ENCODE measurements around the gene SEMA4C.
A peak's percentile ranks its signal among the peaks of the same experiment; 100 is the strongest.

Gene SEMA4C

DNA sequence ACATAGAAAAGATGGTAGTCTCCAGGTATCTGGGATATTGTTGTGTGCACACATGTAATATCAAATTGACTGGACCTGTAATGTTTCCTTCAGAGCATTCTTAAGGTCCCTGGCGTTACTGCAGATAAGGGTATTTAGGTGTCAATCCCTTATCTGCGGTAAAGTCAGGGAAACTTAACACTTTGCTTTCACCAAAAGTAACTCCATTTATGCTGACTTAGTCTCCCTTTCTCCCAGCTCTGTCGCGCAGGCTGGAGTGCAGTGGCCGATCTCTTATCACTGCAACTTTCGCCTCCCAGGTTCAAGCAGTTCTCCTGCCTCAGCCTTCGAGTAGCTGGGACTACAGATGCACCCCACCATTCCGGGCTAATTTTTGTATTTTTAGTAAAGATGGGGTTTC lies 52.0 kb downstream of the SEMA4C start:
- DNase-seq = no peak

DNA sequence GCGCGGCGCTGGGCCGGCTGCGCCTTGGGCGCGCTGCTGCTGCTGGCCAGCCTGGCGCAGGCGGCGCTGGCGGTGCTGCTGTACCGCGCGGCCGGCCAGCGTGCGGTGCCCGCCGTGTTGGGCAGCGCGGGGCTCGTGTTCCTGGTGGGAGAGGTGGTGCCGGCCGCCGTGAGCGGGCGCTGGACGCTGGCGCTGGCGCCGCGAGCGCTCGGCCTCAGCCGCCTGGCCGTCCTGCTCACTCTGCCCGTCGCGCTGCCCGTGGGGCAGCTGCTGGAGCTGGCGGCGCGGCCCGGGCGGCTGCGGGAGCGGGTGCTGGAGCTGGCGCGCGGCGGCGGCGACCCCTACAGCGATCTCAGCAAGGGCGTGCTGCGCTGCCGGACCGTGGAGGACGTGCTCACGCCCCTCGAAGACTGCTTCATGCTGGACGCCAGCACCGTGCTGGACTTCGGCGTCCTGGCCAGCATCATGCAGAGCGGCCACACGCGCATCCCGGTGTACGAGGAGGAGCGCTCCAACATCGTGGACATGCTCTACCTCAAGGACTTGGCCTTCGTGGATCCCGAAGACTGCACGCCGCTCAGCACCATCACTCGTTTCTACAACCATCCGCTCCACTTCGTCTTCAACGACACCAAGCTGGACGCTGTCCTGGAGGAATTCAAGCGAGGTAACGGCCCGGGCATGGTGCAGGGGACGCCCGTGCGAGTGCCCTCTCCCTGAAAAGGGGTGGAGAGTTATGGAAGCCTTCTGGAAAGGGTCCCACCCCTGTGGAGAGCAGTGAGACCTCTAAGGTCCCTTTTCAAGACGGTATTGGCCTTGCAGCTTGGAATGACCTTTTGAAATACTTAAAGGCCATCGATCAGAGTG lies 52.8 kb downstream of the SEMA4C start:
- DNase-seq = no peak

DNA sequence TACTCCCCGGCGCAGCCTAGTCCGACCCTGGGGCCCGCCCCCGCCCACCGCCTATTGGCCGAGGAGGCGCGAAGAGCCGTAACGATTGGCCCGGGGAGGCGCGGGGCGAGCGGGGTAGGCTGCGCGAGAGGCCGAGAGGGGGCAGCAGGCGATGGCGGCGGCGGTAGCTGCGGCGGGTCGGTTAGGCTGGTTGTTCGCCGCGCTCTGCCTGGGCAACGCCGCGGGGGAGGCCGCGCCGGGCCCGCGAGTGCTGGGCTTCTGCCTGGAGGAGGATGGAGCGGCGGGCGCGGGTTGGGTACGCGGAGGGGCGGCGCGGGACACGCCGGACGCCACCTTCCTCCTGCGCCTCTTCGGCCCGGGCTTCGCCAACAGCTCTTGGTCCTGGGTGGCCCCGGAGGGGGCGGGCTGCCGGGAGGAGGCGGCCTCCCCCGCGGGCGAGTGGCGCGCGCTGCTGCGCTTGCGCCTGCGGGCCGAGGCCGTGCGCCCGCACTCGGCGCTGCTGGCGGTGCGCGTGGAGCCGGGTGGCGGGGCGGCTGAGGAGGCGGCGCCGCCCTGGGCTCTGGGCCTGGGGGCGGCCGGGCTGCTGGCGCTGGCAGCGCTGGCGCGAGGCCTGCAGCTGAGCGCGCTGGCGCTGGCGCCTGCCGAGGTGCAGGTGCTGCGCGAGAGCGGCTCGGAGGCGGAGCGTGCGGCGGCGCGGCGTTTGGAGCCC lies 53.6 kb downstream of the SEMA4C start, which contains the start of gene CNNM3:
TSS of gene CNNM3 (plus strand) at position 142 of the 709 bp plus-strand sequence. CDS start at position 152, 10 bp downstream.
- DNase-seq = peak; percentile 81 to 92

DNA sequence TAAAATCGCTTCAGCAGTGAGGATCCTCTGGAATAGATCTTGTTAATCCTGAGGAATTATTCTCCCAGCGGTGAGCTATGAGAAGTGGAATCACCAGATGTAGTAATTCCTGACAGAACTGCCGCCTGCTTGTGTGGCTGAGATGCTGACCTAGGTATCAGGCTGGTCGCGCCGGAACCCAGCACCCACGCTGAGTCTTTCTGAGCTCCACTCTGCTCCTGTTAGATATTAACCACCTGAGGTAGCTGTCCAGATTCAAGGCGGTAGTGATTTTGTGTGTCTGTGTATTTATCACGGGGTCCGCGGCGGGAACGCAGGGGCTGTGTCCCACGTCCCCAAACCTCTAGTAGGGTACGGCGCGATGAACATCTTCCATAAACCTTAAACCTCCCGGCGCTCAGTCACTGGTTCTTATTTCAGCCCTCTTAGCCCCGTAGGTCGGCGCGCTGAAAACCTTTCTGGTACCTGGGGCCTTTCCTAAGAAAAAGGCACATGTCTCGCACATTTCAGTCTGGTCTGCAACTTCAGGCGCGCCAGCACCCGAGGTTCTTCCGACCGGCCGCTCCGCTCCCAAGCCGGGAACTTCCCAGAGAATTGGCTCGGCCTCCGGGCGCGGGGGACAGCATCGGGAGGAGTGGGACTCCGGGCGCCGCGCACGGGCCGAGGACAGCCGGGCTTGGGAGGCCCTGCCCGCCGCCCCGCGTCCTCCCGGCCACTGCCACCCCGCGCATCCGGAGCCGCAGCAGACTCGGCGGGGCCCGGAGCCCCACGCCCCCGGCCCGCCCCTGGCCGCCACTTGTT lies 54.4 kb downstream of the SEMA4C start:
- DNase-seq = no peak

DNA sequence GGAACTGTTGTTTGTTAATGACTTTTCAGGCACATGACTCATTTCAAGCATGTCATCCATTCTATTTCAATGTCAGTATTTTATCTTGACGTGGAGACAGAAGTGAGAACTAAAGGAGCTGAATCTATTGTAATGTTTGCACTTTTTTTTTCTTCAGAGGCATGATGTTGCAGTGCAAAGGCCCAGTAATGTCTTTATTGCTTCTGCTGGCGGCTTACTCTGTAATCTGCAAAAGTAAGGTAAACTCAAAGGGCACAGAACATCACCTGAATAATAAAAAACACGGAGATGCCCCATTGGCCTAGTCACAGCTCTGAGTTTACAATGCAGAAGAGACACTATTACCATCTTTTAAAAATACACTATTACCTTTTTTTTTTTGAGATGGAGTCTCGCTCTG lies 56.2 kb downstream of the SEMA4C start:
- DNase-seq = no peak

DNA sequence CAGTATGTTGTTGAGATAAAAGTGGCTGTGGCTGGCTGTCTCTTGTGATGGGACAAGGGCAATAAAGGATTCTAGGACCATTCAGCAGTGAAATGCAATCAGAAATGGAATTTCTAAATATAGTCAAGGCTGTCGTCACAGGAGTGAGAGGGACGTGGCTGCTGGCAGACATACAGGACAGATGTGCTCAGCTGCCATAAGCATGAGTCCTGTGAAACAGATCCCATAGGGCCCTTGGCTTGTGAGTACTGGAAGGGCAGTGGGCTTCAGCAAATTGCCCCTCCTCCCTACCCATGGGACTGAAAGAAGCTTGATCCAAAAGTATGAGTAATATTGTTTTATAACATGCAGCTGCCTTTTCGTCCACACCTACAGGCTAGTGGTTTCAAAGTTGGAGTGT lies 58.0 kb downstream of the SEMA4C start:
- DNase-seq = no peak

DNA sequence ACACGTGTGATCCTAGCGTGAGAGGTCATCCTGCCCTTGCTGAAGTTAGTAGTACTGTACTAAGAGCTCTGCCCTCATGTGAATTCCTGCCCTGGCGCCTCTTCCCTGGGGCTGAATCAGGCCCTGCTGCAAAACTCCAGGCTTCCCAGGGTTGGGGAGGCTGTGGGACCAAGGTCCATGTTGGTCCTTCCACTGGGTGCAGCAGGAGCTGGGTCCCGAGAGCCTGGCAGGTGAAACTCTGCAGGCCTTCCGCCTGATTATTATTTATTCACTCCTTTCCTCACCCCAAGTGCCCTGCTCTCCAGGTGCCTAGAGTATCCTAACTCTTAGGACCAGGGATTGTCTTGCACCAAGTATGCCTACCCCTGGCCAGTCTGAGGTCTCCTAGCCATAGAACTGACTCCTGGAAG lies 59.1 kb downstream of the SEMA4C start:
- no peak for DNase-seq

DNA sequence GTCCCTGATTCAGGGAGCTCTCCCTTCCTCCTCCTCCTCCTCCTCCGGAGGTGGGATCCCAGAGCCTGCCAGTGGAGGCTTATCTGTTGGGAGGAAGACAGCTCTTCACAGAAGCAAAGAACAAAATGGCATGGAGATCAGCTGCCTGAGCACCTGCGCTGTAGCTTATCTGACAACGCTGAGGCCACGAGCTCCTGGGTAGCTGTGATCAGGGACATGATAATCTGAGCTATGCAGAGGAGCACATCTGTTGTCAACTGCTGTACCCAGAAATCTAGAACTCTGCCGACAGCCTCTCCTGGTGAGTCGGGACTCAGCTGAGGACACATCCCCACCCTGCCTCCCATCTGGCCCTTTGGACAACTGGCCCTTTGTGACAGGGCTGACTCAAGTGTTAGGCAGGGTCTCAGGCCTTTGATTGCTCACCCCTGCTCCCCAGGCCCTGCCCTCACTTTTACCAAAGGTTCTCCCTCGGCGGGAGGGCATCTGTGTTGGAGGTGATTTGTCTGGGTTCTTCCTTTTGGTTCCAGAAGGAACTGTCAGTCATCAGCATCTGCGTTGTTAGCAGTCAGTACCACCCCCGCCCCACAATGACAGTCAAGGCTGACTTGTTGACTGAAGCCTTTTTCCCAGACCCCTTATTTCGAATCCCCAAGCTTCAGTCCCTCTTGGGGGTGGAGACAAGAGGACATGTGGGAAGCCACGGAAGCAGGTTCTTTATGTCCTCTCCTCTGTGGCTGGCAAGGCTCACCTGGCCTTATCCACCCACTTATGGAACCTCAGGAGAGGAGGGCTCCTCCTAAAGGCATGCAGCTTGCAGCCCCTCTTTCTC lies 59.7 kb downstream of the SEMA4C start:
- no peak for DNase-seq

All from NCI-H1930 (cell line).